ENCODE measurements around the gene SLC7A8.

Gene SLC7A8

DNA sequence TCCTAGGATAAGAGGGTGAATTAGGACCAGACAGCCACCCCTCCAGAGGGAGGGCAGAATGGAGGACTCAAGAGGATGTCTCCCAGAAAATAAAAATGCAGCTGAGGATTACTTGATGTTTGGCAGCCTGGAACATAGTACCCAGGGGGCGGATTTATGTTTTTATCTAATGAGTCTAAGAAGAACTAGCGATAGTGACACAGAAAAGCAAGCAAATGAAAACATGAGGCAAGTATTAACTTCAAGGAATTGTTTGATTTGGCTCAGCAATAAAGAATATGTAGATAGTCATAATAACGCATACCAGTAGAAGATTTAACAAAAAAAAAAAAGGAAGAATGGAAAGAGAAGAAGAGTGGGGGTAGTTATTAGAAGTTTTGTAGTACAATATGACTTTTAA lies 10.0 kb upstream of the SLC7A8 start:
- no peak for DNase-seq (ENCODE audit: low read depth)
- H3K4me3 ChIP-seq (ENCODE audit: low read length) = no peak overlapping the region
- TF ChIP-seq, protein P1, sequence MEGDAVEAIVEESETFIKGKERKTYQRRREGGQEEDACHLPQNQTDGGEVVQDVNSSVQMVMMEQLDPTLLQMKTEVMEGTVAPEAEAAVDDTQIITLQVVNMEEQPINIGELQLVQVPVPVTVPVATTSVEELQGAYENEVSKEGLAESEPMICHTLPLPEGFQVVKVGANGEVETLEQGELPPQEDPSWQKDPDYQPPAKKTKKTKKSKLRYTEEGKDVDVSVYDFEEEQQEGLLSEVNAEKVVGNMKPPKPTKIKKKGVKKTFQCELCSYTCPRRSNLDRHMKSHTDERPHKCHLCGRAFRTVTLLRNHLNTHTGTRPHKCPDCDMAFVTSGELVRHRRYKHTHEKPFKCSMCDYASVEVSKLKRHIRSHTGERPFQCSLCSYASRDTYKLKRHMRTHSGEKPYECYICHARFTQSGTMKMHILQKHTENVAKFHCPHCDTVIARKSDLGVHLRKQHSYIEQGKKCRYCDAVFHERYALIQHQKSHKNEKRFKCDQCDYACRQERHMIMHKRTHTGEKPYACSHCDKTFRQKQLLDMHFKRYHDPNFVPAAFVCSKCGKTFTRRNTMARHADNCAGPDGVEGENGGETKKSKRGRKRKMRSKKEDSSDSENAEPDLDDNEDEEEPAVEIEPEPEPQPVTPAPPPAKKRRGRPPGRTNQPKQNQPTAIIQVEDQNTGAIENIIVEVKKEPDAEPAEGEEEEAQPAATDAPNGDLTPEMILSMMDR (conservative IDR thresholded peaks at IDR 0.05; ENCODE audit: low read depth, low read length) = no peak

DNA sequence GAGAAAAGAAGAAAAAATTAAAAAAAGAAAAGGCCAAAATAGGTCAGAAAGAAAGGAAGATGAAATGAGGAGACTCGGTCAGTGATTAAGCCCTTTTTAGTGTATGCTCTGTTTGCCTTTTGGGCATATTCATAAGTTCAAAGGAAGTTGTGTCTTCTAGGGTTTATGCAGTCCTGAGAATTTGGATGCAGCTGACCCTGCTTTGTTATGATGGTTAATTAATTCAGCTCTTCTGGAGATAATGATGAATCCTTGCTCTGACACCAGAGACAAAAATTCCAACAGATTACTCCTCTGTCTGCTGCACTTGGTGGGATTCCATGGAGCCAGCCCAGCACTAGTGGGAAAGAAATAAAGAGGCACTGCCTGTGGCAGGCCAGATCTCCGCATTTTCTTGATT lies 4.5 kb upstream of the SLC7A8 start:
- H3K4me3 ChIP-seq (ENCODE audit: low read length) = no peak overlapping the region
- no peak for DNase-seq (ENCODE audit: low read depth)
- TF ChIP-seq, protein P1 (conservative IDR thresholded peaks at IDR 0.05; ENCODE audit: low read depth, low read length) = no peak

DNA sequence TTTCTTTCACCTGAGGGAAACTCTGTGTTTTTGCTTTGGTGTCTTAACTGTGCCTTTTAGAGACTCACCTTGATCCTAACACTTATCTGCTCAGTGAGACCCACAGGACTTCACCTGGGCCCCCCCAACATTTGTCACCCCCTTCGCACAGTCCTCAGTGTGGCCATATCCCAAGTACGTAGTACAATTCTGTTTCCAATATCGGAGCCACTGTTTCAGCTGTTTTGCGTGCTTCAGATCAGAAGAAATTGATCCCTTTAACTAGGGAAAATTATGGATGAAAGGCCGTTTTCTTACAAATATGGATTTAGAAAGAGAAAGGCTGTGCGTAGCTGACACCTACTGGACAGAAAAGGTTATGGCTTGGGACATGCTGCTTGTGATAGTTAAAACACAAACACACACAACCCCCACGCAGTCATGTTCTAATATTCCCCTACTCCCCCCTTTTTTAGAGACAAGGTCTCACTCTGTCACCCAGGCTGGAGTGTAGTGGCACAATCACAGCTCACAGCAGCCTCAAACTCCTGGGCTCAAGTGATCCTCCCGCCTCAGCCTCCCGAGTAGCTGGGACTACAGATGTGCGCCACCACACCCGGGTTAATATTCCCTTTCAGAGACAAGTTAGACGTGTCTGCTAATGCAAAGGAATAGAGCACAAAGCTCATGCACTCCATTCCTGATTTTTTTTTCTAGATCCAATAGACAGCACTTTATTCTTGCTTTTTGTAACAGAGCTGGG lies 3.6 kb upstream of the SLC7A8 start:
- DNase-seq (ENCODE audit: low read depth) = no peak
- no peak overlapping the region for H3K4me3 ChIP-seq (ENCODE audit: low read length)
- TF ChIP-seq, protein P1 (conservative IDR thresholded peaks at IDR 0.05; ENCODE audit: low read depth, low read length) = peak; percentile 83

DNA sequence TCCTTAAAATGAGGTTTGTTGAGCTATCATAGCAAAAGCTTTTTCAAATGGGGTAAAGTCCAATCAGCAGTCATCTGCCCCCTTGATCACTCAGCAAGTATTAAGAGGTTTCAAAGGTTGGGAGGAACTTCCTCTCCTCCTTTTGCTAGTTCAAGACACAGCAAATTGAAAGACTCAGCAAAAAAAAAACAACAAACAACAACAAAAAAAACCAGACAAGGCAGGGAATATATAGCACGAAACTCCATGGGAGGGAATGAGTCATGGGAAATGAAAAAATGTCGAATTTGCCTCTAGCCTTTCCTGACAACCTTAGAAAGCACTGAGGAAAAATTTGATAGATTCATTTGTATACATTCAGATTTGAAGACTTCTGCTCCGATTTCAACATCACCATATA lies 1.6 kb upstream of the SLC7A8 start:
- H3K4me3 ChIP-seq (ENCODE audit: low read length) = no peak overlapping the region
- DNase-seq (ENCODE audit: low read depth) = no peak
- TF ChIP-seq, protein P1 (conservative IDR thresholded peaks at IDR 0.05; ENCODE audit: low read depth, low read length) = no peak

DNA sequence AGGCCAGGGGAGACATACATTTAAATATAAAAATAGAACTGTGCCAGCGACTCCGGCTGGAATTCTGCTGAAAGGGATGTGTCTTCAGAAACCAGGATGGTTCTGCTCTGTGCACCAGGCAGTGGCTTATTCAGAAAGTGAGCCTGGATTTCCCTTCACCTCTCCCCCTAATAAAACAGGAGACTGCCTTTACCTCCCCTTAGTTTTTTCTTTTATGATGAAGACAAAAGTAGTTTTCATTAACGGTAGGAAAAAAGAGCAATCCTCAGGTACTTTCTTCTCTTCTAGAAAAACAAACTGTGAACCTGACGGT lies 346 bp downstream of the SLC7A8 start:
- peak overlapping the region; percentile 99 for H3K4me3 ChIP-seq (ENCODE audit: low read length)
- TF ChIP-seq, protein P1 (conservative IDR thresholded peaks at IDR 0.05; ENCODE audit: low read depth, low read length) = no peak

DNA sequence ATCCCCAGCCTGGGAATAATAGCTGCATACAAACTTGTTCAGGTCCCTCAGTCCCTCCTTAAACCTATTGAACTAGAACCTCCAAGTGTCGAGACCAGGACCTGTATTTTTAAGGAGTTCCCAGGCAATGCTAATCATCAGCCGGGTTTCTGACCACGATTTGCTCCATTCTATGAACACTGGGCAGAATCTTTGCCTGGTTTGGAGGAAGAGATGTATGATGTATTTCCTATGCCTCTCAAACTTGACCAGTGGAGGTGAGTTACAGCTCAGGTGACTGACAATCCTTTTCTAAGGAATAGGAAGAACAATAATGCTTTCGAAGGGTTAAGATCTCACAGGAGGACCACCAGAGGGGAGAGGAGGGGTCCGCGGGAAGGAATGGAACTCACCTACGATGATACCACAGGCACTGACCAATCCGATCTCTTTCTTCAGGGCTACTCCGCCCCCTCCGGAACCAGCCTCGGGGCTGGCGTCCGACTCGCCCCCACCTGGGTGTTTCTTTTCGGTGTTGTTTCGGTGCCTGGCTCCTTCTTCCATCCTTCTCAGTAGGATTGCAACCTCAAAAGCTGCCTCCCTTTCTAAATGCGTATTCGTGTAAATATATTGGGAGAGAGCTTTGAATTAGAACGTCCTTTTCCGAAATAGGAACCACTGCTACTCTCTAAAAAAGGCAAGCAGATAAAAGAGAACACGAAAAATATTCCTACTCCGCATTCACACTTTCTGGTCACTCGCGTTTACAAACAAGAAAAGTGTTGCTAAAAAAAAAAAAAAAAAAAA lies 895 bp downstream of the SLC7A8 start:
- no peak for DNase-seq (ENCODE audit: low read depth)

More for the DNA sequence above, 346 bp downstream of the SLC7A8 start:
- DNase-seq (ENCODE audit: low read depth) = no peak

More for the DNA sequence above, 895 bp downstream of the SLC7A8 start:
- H3K4me3 ChIP-seq (ENCODE audit: low read length) = peak overlapping the region; percentile 99
- TF ChIP-seq, protein P1 (conservative IDR thresholded peaks at IDR 0.05; ENCODE audit: low read depth, low read length) = no peak
